Fibroblast of mammary gland (primary cell): ENCODE measurements around the gene HBD.

Experiments
- DNase-seq: peaks from one replicate; pipeline ENCODE4 v3.0.0-alpha.2; 2010; ENCODE audit warnings: low read depth
- H3K4me3 ChIP-seq: 2 replicates; pipeline ENCODE4 v1.5.1; 2011; ENCODE audit warnings: low read depth, mild to moderate bottlenecking, low read length, moderate library complexity; ENCODE audit not compliant: control insufficient read depth
- CTCF ChIP-seq: conservative IDR thresholded peaks from 2 replicates; pipeline ENCODE4 v1.5.1; 2011; ENCODE audit warnings: low read depth, low read length, inconsistent platforms; ENCODE audit not compliant: control insufficient read depth, insufficient read depth

The HBD gene

GRCh38 chr11:5246772-5247471, 12.6 kb upstream of the HBD start:
- DNase-seq = no peak
- TF ChIP-seq CTCF = no peak
- H3K4me3 ChIP-seq = no peak overlapping the region

DNA sequence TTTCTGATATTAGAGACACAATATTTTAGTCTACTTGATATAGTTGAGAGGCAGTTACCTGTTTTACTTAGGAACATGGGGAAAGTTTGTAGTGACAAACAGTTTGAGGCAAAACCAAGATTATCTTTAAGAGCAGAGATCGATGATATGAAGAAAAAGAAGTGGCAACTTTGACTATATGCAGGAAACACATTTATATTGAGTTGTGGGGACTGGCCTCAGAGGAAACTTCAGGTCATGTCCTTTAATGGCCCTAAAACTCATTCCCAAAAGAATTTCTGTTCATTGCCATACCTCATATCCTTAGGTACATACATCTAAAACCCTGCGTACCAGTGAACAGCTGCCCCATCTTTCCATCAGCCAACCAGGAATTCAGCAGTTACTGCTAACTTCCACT, 10.9 kb upstream of the HBD start:
- DNase-seq = no peak
- TF ChIP-seq CTCF = no peak
- H3K4me3 ChIP-seq = no peak overlapping the region

GRCh38 chr11:5243816-5244180, 9.5 kb upstream of the HBD start:
- DNase-seq = no peak
- H3K4me3 ChIP-seq = no peak overlapping the region
- no peak for TF ChIP-seq CTCF

- TF ChIP-seq CTCF = no peak
- DNase-seq = peak; percentile 4
These were observed 8.9 kb upstream of the HBD start for GRCh38 chr11:5242933-5243815.

GRCh38 chr11:5242208-5242607, 7.9 kb upstream of the HBD start:
- DNase-seq = no peak
- H3K4me3 ChIP-seq = no peak overlapping the region
- TF ChIP-seq CTCF = no peak

More at GRCh38 chr11:5242933-5243815, 8.9 kb upstream of the HBD start:
- no peak overlapping the region for H3K4me3 ChIP-seq

DNA sequence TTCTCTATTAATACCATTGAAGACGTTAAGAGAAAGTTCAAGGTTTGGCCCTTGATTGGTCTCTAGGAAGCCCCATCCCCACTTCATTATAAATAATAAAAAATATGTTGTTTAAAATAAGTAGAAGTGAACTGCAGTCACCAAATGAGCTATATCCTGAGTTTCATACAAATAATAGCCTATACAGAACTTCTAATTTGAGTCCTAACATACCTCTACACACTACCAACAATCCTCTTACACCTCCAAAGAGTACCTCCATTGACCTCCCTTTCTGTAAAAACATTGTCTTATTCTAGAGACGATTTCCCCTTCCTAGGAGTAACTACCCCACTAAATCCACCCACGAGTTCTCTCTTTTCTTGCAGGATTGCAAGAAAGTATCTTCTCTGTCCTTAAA, 7.2 kb upstream of the HBD start:
- TF ChIP-seq CTCF = no peak
- DNase-seq = no peak
- no peak overlapping the region for H3K4me3 ChIP-seq
